ENCODE data around the gene KLHL12.

Gene KLHL12

GRCh38 chr1:202926581-202927491 lies at the start of gene KLHL12:
Gene KLHL12, minus strand, starts transcription at chr1:202927234. Its CDS starts 2,072 bp downstream, at chr1:202925162.
- peak; percentile 83 to 93 (median 85) for DNase-seq (ENCODE audit: low read depth in 2 of 3, low spot score in 2 of 3)

GRCh38 chr1:202976633-202977032 lies 49.6 kb upstream of the KLHL12 start:
- DNase-seq (ENCODE audit: low read depth in 2 of 3, low spot score in 2 of 3) = no peak

- no peak for DNase-seq (ENCODE audit: low read depth in 2 of 3, low spot score in 2 of 3)
Measured at GRCh38 chr1:202974856-202975255, 47.8 kb upstream of the KLHL12 start.

DNA sequence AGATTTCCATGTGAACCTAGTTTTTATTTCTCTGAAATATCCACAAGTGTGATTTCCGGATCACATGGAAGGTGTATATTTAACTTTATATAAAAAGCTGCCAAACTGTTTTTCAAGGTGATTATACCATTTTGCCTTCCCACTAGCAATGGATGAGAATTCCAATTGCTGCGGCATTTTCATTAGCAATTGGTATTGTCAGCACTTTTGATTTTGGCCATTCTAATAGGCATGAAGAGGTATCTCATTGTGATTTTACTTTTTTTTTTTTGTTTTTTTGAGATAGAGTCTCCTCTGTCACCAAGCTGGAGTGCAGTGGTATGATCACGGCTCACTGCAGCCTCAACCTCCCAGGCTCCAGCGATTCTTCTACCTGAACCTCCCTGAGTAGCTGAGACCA lies 45.0 kb upstream of the KLHL12 start:
- no peak for DNase-seq (ENCODE audit: low read depth in 2 of 3, low spot score in 2 of 3)

GRCh38 chr1:202968895-202969295 lies 41.9 kb upstream of the KLHL12 start:
- no peak for DNase-seq (ENCODE audit: low read depth in 2 of 3, low spot score in 2 of 3)

- no peak for DNase-seq (ENCODE audit: low read depth in 2 of 3, low spot score in 2 of 3)
Measured at GRCh38 chr1:202968351-202968750, 41.3 kb upstream of the KLHL12 start.

DNA sequence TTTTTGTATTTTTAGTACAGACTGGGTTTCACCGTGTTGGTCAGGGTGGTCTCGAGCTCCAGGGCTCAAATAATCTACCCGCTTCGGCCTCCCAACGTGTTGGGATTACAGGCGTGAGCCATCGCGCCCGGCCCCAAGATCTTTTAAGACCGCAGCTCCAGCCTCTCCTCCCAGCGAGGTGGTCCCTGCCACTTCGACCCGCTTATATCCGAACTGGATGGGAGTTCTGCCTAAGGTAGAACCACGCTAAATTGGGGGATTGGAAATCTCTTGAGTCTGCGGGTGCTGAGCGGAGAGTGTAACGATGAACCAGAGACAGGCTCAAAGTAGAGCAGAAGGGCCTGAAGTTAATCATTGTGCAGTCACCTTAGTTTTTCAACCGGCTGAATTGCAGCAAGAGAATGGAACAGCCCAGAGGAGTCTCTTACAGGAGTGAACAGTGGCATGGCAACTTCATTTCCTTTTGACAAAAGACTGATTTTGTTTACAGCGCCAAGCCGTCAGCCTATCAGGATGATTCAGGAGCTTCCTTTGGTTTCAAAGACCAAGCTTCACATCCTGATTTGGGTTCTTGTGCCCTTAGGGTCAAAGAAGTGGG lies 40.7 kb upstream of the KLHL12 start:
- no peak for DNase-seq (ENCODE audit: low read depth in 2 of 3, low spot score in 2 of 3)

DNA sequence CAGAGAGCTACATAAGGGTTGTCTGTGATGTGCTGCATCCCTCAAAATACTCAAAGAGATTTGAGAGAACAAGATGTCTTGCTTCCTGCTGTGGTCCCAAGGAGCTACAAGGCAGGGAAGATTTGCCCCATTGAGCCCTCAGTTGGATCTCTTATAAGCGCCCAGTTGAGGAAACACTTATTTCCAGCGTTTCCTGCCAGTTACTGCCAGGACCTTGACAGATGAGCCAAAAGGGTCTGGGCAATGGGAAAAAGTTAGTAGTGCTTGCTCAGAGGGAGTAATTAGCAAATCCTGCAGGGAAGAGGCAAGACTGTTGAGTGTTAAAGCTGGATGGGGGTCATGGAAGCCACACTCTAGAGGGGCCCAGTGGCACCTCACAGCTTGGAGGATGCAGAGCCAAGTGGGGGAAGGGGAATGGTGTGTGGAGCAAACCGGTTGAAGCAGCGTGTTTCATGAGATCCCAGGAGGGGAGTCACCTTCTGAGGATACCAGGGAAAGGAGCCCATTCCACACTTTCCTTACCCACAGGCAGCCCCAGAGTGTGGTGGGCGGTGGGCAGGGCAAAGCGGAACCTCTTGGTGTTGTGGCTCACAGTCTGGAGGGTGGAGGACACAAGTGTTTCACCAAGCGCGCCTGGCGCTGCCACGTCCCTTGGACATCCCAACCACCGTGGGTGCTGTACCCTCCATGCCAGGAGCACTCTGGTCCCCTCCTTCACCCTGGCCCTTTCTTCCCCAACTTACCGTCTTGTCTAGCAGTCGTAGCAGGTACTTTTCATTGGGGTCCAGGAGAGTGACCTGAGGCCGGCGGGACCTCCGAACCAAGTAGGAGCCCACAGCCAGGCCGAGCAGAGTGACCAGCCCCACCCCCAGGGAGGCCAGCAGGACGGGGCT lies 39.2 kb upstream of the KLHL12 start:
- no peak for DNase-seq (ENCODE audit: low read depth in 2 of 3, low spot score in 2 of 3)

DNA sequence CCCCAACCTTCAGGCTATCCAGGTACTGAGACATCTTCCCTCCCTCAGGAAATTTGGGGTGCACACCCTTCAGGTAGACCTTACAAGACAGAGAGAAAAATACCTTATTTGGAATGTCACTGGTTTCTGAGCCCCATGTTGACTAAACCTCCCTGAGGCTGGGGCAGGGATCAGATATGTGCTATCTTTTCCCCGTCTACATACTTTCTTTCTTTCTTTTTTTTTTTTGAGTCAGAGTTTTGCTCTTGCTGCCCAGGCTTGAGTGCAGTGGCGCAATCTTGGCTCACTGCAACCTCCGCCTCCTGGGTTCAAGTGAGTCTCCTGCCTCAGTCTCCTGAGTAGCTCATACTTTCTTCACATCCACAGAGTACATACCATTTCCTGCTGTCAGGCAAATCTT lies 38.4 kb upstream of the KLHL12 start:
- DNase-seq (ENCODE audit: low read depth in 2 of 3, low spot score in 2 of 3) = no peak

GRCh38 chr1:202964791-202965410 lies 37.9 kb upstream of the KLHL12 start:
- no peak for DNase-seq (ENCODE audit: low read depth in 2 of 3, low spot score in 2 of 3)

- DNase-seq (ENCODE audit: low read depth in 2 of 3, low spot score in 2 of 3) = no peak
Measured at GRCh38 chr1:202961220-202961880, 34.3 kb upstream of the KLHL12 start.

- DNase-seq (ENCODE audit: low read depth in 2 of 3, low spot score in 2 of 3) = no peak
Measured at GRCh38 chr1:202959276-202959620, 32.2 kb upstream of the KLHL12 start.

DNA sequence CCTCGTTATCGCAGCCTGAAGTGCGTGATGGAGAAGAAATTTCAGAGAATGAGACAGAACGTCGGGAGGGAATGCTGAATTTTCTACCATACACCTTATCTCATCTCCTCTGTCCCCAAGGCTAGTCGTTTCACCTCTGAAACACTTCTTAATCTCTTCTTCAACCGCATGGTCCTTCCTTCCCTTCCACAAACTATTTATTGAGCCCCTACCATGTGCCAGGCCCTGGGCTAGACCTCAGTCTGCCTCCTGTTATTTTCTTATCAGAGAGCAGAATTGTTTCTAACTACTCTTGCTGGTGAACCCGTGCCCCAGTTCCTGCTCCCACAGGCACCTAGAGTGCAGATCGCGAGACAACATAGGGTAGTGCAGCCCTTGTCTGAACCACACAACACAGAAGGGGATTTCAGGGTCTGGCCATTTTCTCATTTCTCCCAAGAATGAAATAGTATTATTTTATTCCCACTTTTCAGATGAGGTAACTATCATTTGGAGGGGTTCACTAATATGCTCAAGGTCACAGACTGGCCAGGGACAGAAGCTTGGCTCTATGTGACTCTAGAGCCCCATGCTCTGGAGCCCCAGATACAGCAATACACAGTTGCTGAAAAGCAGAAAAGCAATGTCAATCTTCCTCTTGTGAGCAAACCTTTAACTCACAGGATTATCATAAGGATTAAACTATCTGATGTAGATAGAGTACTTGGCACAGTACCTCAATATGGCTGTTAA lies 31.7 kb upstream of the KLHL12 start:
- DNase-seq (ENCODE audit: low read depth in 2 of 3, low spot score in 2 of 3) = no peak

DNA sequence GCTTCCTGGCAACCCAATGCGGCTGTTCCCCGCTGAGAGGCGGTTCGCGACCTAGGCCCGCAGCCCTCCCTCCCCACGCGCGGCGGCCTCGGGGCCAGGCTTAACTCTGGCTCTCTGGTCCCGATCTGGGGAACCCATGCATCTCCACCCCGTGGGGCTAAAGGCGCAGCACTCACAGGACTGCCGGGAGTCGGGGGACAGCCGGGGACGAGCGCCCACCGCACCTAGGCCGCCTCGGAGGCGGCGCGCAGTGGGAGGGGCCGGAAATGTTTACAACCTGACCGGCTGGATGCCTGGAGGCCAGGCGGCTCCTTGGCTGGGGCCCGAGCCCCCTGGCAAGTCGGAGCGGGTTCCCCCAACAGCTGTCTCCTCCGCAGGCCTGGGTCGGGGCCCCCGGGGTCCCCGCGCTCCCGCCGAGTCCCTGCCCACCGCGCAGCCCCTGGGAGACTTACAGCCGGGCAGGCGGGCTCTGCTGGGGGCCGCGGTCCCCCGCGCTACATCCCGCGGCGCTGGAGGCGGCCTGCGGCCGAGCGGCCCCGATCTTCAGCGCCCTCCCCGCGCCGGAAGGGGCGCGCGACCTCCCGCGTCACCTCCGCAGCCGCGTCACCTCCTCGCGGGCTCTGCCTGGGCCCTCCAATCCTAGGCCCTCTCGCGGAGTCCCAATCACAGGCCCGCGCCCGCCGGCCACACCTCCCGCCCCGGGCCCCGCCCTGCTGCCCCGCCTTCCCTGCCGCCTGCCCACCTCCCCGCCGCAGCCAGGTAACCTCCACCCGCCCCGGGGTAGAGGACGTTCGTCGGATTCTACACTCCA lies 30.9 kb upstream of the KLHL12 start, which contains the start of gene ADIPOR1:
ADIPOR1 (minus strand) TSS at position 580 of the 811 bp plus-strand sequence. CDS start 7,242 bp downstream, outside the sequence.
- peak; percentile 75 to 81 (median 81) for DNase-seq (ENCODE audit: low read depth in 2 of 3, low spot score in 2 of 3)

DNA sequence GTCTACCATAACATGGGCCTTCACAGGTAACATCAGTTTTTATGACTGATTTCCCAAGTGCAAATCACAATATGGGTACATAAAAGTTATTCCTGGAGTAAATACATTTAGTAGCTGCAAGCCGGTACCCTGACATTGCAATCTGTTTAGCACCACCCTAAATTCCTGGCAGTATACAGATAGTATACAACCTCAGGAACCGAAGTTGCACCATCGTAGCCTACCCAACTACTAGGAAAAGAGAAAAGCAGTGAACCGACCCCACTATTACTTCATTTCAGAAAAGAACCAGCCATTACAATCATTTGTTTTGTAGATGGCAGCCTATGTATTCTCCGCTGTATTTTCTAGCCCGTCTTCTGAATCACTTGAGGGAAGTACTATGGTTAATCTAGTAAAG lies 29.9 kb upstream of the KLHL12 start:
- DNase-seq (ENCODE audit: low read depth in 2 of 3, low spot score in 2 of 3) = no peak

DNA sequence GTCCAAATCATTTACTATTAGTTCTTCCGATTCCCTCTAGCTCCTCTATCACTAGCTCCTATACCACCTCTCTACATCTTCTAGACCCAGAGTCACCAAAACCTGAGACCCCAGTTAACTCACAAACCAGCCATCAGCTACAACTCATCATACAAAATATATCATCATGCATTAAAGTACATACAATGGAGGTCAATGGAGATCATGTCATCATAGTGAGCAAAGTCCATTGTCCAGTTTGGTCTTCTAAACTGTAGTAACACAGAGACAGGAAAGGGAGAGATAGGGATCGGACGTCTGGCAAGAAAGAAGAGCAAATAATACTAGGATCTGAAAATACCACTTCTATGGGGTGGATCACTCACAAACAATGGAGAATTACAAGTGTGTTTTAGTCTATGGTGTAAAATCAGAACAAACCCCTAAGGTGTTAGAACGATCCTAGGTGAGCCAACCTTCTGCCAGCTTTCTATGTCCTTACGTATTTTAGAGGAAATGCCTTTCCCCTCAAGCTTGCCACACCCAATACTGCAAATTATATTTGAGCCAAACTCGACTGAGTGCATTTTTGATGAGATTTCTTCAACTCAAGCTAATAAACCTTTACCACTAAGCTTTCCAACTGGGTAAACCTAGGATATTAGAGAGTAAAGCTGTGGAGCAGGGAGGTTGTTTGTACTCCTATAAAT lies 27.2 kb upstream of the KLHL12 start:
- DNase-seq (ENCODE audit: low read depth in 2 of 3, low spot score in 2 of 3) = no peak

GRCh38 chr1:202953392-202953791 lies 26.4 kb upstream of the KLHL12 start:
- no peak for DNase-seq (ENCODE audit: low read depth in 2 of 3, low spot score in 2 of 3)

GRCh38 chr1:202952818-202953217 lies 25.8 kb upstream of the KLHL12 start:
- DNase-seq (ENCODE audit: low read depth in 2 of 3, low spot score in 2 of 3) = no peak
